Measurements from ENCODE around the gene C7orf57.

Gene C7orf57

DNA sequence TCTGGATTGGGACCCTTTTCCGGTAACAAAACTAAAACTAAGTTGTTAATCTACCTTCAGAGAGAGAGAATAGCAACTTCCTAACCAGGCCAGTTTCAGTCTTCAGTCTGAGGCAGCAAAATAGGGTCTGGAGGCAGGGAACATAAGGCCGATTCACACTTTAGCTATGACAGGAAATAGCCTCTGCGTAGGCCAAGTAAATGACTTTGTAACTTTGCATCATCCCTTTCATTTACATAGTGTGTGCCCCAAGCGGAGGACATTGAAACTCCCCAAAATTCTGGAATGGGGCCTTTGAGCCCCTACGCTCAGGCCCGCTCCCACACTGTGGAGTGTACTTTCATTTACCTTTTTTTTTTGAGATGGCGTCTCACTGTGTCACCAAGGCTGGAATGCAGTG is 52.0 kb downstream of the C7orf57 start:
- peak; percentile 89 for DNase-seq

- peak; percentile 97 for DNase-seq
Observed at GRCh38 chr7:48088559-48089045, 53.3 kb downstream of the C7orf57 start.

GRCh38 chr7:48089046-48090003 is 54.0 kb downstream of the C7orf57 start, which contains the start of gene UPP1:
Gene UPP1 (plus strand): TSS chr7:48089265. CDS start chr7:48094784, 5,519 bp downstream.
- DNase-seq, result no peak

DNA sequence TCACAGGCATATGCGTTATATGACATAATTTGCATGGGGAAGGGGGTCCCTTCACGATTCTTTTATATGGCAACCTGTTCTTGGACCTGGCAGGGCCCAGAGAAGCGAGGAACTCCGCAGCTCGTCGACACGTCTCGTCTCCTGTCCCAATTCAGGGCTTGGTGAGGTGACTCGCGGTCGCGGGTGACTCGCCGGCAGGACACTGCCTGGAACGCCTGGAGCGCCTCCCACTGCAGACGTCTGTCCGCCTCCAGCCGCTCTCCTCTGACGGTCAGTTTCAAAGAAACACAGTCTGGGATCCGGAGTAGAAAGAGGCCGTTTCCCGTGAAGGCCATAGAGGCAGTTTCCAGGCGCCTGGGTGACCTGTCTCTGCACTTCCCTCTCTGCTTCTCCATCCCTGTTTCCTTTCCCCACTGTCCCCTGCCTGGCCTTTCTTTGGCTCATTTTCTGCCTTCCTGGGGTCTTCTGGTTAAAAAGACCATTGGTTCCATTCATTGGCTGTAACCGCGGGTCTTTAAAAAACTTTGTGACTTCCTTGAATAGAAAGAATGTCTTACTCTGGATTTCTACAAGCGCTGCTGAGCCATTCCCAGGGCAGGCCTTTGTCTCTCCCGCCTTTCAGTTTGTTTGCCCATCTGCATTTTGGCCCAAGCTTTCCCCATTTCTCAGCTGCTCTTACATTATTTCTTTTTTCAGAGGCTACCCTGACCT is 54.9 kb downstream of the C7orf57 start:
- peak; percentile 35 for DNase-seq

GRCh38 chr7:48091506-48092433 is 56.4 kb downstream of the C7orf57 start:
- no peak for DNase-seq

DNA sequence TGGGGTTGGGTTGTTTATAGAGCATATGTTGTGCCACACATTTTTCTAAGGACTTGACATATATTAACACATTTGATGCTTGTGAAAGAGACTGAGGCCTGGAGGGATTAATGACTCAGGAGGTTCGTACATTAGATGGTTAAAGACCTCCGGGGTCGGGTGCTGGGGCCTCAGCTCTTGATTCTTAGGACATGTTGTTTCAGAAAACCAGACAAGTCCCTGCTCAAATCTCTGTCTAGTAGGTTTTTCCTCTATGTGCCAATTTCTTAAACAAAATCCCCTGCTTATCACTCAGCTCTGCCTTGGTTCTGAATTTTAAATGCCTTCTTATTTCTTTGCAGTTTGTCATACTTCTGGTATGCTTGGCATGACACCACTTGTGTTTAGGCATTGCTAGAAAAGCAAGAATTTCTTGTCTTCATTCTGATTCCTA is 59.5 kb downstream of the C7orf57 start:
- peak; percentile 78 for DNase-seq

- DNase-seq, result no peak
Observed at GRCh38 chr7:48096273-48096672, 60.9 kb downstream of the C7orf57 start.

DNA sequence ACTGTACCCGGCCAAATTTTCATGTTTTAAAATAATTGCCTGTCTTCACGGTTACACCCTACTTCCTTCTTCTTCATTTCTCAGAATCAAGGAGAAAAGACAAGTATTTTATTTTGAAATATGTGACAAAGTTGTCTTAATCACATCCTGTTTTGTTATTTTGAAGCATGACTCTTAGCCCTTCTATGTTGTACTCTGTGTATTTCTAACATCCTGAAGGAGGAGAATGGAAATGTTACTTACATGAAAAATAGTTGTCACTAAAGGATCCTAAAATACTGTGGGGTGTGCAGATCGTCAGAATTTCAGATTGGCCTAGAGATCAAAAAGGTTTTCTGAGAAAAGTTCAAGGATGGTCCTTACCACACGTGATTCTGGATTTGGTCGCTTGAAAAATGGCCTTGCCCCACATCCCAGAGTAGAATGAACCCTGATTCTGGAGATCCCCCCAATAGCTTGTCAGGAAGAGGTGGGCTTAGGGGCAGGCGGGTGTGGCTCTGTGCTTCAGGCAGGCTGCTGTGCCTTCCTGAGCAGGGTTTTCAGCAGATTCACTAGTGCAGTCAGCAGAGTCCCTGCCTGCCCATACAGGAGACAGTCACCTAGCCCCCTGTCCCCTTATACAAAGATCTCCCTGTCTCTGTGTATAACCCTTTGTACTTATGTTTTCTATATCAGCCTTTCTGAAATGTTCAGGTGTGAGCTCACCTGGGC is 62.3 kb downstream of the C7orf57 start:
- DNase-seq, result no peak

DNA sequence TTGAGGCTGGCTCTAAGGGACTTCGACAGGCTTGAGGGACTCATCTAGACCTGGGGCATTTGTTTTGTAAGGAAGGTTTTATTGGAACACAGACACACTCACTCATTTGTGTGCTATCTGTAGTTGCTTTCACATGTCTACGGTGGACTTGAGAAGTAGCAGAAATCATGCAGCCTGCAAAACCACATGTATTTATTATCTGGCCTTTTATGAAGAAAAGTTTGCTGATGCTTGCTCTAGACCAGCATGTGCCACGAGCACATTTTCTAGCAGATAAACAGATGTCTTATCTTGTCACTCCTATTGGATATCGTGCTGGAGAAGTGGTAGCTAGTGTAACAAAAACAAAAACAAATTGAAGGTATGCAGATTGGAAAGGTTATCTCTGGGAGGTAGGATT is 63.5 kb downstream of the C7orf57 start:
- DNase-seq, result no peak

DNA sequence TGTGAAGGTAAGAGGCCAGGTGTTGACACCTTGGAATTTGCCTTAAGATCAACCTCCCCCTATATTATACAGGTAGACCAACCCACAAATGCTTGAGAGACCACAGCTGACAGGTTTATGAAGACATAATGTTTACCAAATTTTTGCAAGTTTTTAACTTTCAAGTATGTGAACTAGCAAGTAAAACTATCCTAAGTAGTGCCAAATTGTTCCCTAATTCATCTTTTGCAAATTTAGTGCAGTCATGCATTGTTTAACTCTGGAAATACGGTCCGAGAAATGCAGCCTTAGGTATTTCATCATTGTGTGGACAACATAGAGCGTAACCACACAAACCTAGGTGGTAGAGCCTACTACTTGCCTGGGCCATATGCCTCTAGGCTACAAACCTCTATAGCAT is 64.4 kb downstream of the C7orf57 start:
- no peak for DNase-seq

DNA sequence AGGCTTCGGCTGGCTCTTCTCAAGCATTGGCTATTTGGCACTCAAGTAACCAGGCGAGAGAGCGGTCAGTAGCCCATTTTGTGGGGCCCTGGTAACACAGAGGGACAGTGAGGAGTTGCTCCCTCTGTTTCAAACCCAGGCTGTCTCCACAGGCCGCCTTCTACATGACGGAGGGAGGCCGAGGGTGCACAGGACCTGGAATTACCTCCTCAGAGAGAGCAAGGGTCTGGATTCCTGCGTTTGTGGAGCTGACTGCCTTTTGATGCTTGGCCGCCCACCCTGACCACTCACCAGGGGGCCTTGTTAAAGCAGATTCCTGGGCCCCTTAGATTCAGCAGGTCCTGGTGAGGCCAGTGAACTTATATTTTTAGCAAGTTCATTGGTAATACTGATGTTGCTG is 66.0 kb downstream of the C7orf57 start:
- DNase-seq, result no peak

DNA sequence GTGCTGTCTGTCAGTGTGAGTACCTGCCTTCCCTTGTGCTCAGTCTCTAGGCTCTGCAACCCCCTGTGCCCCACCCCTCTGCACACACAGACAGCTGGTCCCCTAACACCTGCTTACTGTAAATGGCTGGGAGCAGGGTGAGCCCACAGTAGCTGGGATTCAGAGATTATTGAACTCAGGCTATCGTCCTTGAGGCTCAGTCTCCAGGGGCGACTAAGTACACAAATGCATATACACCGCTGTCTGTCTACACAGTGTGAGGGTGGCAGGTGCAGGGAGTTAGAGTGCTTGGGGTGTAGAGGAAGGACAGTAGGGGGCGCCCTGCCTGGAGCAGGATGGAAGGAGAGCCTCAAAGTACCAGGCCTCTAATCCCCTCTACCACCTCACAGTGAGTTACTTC is 66.6 kb downstream of the C7orf57 start:
- DNase-seq, result no peak

DNA sequence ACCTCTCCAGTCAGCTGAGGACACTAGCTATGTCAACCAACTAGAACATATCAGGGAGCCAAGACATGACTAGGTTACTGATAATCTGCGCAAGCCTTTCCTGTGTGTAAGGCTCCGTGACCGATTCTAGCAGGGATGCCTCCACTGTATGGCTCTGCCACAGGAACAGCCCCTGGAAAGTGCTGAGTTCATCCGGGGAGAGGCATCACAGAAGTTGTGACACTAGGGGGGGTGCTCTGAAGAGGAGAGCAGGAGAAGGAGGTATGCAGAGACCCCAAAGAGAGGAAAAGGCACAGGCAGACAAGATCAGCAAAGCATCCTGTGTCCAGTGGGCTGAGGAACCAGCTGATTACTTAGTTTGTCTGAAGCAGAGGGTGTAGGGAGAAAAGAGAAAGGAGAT is 67.2 kb downstream of the C7orf57 start:
- no peak for DNase-seq

GRCh38 chr7:48105045-48105444 is 69.7 kb downstream of the C7orf57 start:
- no peak for DNase-seq

GRCh38 chr7:48106906-48107659 is 71.7 kb downstream of the C7orf57 start:
- no peak for DNase-seq

DNA sequence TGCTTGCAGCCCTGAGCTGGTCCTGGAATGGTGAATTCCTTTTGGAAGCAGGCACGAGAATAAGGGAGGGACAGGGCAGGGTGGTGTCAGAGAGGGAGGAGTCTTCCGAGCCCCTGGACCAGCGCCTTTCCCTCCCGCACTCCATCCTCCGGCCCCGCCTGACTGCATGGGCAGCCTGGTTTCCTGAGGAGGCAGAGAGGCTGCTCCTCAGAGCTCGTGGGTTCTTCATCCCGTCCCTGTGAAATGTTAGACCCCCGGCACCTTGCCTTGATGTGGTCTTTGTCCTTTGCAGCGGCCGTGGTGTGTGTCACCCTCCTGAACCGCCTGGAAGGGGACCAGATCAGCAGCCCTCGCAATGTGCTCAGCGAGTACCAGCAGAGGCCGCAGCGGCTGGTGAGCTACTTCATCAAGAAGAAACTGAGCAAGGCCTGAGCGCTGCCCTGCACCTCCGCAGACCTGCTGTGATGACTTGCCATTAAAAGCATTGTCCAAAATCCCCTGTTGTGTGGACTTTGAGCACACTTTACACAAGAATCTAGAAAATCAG is 72.7 kb downstream of the C7orf57 start:
- no peak for DNase-seq

- no peak for DNase-seq
Observed at GRCh38 chr7:48108959-48109847, 73.9 kb downstream of the C7orf57 start.

- DNase-seq, result peak; percentile 41
Observed at GRCh38 chr7:48109848-48110663, 74.7 kb downstream of the C7orf57 start.

GRCh38 chr7:48110868-48111267 is 75.5 kb downstream of the C7orf57 start:
- no peak for DNase-seq
